ENCODE results near the gene IKZF3.

IKZF3 gene

DNA sequence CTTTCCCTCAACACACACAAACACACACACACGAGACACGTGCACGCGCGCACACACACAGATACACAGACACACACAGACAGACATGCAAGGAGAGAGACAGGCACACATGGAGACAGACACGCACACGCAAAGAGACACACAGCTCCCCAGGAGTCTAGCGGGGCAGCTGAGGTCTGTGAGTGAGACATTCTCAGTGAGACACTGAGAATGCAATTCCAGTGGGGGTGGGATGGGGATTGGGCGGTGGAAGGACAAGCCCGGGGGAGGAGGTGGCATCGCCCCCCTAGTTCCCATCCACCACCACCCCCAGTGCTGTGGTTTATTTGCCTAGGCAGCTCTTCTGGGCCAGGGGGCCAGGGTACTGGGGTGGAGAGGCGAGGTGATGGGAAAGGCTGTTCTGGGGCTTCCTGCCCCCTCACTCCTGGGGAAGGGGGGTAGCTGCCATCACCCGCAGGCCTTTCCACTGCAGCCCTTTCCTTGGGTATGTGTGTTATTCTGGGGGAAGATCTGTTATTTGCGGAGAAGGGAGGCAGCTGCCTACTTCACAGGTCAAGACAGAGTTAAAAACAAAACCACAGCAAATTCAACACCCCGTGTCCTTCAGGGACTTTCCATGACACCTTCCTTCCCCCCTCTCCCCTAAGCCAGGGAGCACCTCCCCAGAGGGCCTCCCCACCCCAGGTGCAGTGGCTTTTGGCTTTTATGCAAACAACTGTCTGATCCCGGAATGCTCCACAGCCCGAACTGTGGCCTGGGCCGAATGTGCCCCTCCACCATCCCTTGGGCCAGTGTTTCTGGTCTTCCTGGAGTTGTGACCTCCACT, 108.3 kb downstream of the IKZF3 start:
- no peak for TF ChIP-seq CTCF (conservative IDR thresholded peaks at IDR 0.05)
- TF ChIP-seq ZFX (IDR thresholded peaks at IDR 0.05), result no peak
- no peak overlapping the region for H3K27ac ChIP-seq

- peak overlapping the region; percentile 78 for H3K27ac ChIP-seq
- no peak for TF ChIP-seq ZFX (IDR thresholded peaks at IDR 0.05)
- TF ChIP-seq CTCF (conservative IDR thresholded peaks at IDR 0.05), result no peak
Observed at GRCh38 chr17:39754958-39755553, 109.1 kb downstream of the IKZF3 start.

- peak; percentile 99 for TF ChIP-seq CTCF (conservative IDR thresholded peaks at IDR 0.05)
- peak; percentile 81; the same call in 1 of the 2 replicates for TF ChIP-seq ZFX (IDR thresholded peaks at IDR 0.05)
- H3K27ac ChIP-seq, result peak overlapping the region; percentile 78
Observed at GRCh38 chr17:39754161-39754957, 109.8 kb downstream of the IKZF3 start.

GRCh38 chr17:39753514-39754160, 110.5 kb downstream of the IKZF3 start:
- H3K27ac ChIP-seq, result peak overlapping the region; percentile 78
- TF ChIP-seq ZFX (IDR thresholded peaks at IDR 0.05) (no peak), CTCF (conservative IDR thresholded peaks at IDR 0.05) (no peak)

DNA sequence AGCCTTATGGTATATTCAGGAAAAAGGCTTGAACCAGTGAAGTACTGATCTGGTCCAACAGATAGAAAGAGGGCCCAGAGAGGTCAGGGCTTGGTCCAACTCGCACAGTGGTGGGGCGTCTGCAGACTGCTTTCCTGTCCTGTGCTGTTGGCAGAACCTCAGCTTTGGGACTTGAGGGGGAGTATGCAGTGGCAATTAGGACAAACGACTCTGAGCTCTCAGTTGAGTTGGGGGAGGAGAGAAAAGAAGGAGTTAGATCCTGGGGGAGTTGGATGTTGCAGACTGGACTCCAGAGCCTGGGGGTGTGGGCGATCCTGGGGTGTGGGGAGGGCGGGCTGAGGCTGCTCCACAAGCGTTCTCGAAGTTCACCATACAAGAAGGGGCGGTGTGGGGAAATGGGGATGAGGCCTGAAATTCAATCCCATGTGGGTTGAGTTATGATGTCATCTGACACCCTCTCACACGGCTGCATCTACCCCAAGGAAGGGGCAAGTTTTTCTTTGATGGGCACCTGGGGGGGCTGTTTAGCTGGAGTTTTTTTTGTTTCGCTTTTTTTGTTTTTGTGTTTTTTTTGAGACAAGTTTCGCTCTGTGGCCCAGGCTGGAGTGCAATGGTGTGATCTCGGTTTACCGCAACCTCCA, 111.8 kb downstream of the IKZF3 start:
- H3K27ac ChIP-seq, result no peak overlapping the region
- TF ChIP-seq ZFX (IDR thresholded peaks at IDR 0.05), result no peak
- no peak for TF ChIP-seq CTCF (conservative IDR thresholded peaks at IDR 0.05)

GRCh38 chr17:39751637-39752036, 112.5 kb downstream of the IKZF3 start:
- H3K27ac ChIP-seq, result no peak overlapping the region
- no peak for TF ChIP-seq CTCF (conservative IDR thresholded peaks at IDR 0.05)
- TF ChIP-seq ZFX (IDR thresholded peaks at IDR 0.05), result no peak

Measured in C4-2B (cell line).